Activated T-cell treated with anti-CD3 and anti-CD28 coated beads, Interleukin-2, amount 50 U/mL, for 72 hours (primary cell): ENCODE measurements around the gene PCNT. TPM values are rescaled to one million over a fixed set of nuclear protein-coding genes. Genes with fewer than 3 reads are reported as not detected.

Experiments
- ATAC-seq, 2 donors: fragments of 150-1000 bp; cut with Tn5 transposase; replicated peaks in 1 of 2; 2 replicates each; pipeline ENCODE4 v1.10.0; 2021; ENCODE audit warnings: moderate library complexity in 2 of 2, mild to moderate bottlenecking in 1 of 2
- DNase-seq, 2 donors: peaks; one replicate each; pipeline ENCODE4 v3.0.0; 2021 to 2022; ENCODE audit warnings: mixed read lengths in 1 of 2
- H3K27ac Mint-ChIP-seq: one replicate; pipeline ENCODE4 v1.8.0; 2022; ENCODE audit warnings: mild to moderate bottlenecking, moderate library complexity, mixed read lengths
- H3K27me3 Mint-ChIP-seq: one replicate; pipeline ENCODE4 v1.8.0; 2022; ENCODE audit warnings: low read depth, mixed read lengths
- H3K36me3 Mint-ChIP-seq, 2 donors: one replicate each; pipeline ENCODE4 v1.8.0; 2022; ENCODE audit warnings: mixed read lengths in 2 of 2, mild to moderate bottlenecking in 1 of 2; ENCODE audit not compliant: insufficient read depth in 2 of 2
- H3K4me1 Mint-ChIP-seq: one replicate; pipeline ENCODE4 v1.8.0; 2022; ENCODE audit warnings: low read depth, mixed read lengths
- H3K4me3 Mint-ChIP-seq, 2 donors: one replicate each; pipeline ENCODE4 v1.8.0; 2022; ENCODE audit warnings: mild to moderate bottlenecking in 2 of 2, mixed read lengths in 2 of 2, moderate library complexity in 2 of 2
- H3K9me3 Mint-ChIP-seq, 2 donors: one replicate each; pipeline ENCODE4 v1.8.0; 2022; ENCODE audit warnings: mixed read lengths in 2 of 2
- total RNA-seq, 2 donors: library from RNA; stranded (reverse); gene quantifications; one replicate each; pipeline ENCODE4 v1.2.3, GENCODE V29; 2022

PCNT gene
- total RNA-seq: 10 to 100 TPM; 69.6 to 83.5 TPM

DNA sequence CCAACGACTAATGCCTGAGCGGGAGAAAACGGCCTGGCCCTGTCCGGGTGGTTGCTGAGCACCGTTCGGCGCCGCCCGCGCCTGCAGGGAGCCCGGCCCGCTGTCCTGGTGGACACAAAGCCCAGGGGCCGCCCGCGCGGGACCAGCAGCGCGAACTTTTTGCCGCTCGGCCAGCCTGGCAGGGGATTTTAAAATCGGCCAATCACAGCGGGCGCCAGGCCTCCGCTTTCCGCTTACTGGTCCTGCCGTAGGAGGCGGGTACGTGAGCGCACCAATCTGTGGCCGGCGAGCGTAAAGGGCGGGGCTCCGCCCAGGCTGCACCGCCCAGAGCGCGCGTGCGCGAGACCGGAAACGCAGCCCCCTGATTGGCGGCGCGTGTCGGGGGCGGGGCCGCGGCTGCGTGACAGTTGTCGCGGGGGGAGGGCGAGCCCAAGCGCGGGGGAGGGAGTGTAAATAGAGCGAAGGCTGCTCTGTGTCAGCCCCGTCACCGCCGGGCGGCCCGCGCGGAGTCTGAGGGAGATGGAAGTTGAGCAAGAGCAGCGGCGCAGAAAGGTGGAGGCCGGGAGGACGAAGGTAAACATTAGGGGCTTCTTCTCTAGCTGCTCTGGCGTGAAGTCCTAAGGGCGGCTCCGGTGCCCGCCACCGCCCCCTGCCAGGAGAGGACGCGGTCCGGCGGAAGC, at the start of gene PCNT, which contains the start of gene C21orf58:
Gene PCNT (plus strand): TSS at position 447 of the 680 bp plus-strand sequence. CDS start 73 bp downstream, at position 520.
Gene C21orf58 (minus strand): TSS at position 161 of the 680 bp plus-strand sequence. CDS start 1,132 bp downstream, outside the sequence.
- Mint-ChIP-seq H3K27ac (peak within 1 kb of the TSS; percentile 92), H3K4me1 (peaks cover 40% of the 10 kb centered on the region), H3K4me3 (peak within 1 kb of the TSS; percentile 89 to 98), H3K27me3 (no peaks in the 10 kb centered on the region), H3K9me3 (no peaks in the 10 kb centered on the region), H3K36me3 (peaks cover 9 to 36% of the 10 kb centered on the region in 2 donors)
- DNase-seq (peak; percentile 98 to 99), ATAC-seq (peak; percentile 85)

- H3K4me3 Mint-ChIP-seq: no peak overlapping the region
- no peak overlapping the region for H3K27ac Mint-ChIP-seq
- peaks cover 13 to 40% of the 10 kb centered on the region in 2 donors for H3K36me3 Mint-ChIP-seq
- no peaks in the 10 kb centered on the region for H3K9me3 Mint-ChIP-seq
- peaks cover 5% of the 10 kb centered on the region for H3K4me1 Mint-ChIP-seq
- ATAC-seq (no peak), DNase-seq (no peak)
- H3K27me3 Mint-ChIP-seq: no peaks in the 10 kb centered on the region
Observed at GRCh38 chr21:46274797-46275390, 49.1 kb upstream of the PCNT start.

DNA sequence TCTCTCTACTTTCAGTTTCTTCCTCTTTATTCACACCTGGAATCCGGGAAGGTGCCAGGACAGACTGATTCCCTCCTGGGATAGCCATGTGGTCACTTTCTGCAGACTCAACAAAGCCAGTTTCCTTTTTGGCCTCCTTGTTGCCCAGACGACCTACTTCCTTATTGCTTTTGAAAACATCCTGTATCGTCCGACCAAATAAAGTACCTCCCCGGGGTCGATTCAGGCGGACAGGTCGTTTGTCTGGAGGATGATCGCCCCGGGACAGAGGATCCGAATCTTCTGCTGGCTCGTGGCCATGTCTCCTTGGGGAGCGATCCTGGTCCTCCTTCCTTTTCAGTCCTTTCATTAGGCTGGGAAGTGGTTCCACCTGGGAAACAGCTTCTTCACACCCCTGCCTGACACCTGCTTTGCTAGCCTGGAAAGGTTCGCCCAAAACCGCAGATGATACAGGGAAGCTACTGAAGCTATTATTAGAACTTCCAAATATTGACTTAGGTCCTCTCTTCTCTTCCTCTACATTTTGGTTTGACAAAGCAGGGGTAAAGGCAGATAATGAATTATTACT, 39.8 kb upstream of the PCNT start:
- Mint-ChIP-seq H3K9me3 (no peaks in the 10 kb centered on the region), H3K27me3 (no peaks in the 10 kb centered on the region), H3K27ac (peak overlapping the region; percentile 75), H3K4me1 (peaks cover 53% of the 10 kb centered on the region), H3K4me3 (peak overlapping the region; percentile 96 to 97), H3K36me3 (peaks cover 4 to 22% of the 10 kb centered on the region in 2 donors)
- ATAC-seq: no peak
- DNase-seq: no peak

DNA sequence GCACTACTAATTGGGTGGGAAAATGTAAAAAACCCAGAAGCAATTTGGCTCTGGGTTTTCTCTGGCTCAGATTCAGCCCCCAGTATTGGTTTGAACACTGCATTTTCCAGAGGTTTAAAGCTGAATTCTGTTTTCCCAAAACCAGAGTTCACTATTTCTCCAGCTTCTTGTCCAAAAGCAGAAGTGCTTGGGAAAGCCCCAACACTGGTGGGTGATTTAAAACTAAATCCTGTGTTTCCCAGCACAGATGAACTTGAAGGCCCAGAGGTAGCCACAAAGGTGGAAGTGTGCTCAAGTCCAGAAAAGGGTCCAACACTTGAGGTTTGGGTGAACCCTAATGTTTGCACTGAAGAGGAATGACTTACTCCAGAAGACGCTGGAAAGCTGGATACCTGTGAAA, 39.2 kb upstream of the PCNT start:
- H3K36me3 Mint-ChIP-seq: peaks cover 4 to 18% of the 10 kb centered on the region in 2 donors
- H3K27me3 Mint-ChIP-seq: no peaks in the 10 kb centered on the region
- DNase-seq (no peak), ATAC-seq (no peak)
- peak overlapping the region; percentile 96 to 97 for H3K4me3 Mint-ChIP-seq
- peak overlapping the region; percentile 89 for H3K27ac Mint-ChIP-seq
- H3K9me3 Mint-ChIP-seq: no peaks in the 10 kb centered on the region
- H3K4me1 Mint-ChIP-seq: peaks cover 49% of the 10 kb centered on the region

GRCh38 chr21:46285206-46285661, 38.7 kb upstream of the PCNT start, which contains the start of gene MCM3AP:
Gene MCM3AP (minus strand): TSS chr21:46285611. CDS start chr21:46285286, 325 bp downstream.
- Mint-ChIP-seq H3K4me1 (peaks cover 49% of the 10 kb centered on the region), H3K9me3 (no peaks in the 10 kb centered on the region), H3K4me3 (peak within 1 kb of the TSS; percentile 96 to 97), H3K27ac (peak within 1 kb of the TSS; percentile 95), H3K27me3 (no peaks in the 10 kb centered on the region), H3K36me3 (peaks cover 4 to 15% of the 10 kb centered on the region in 2 donors)
- ATAC-seq: no peak
- DNase-seq: no peak

DNA sequence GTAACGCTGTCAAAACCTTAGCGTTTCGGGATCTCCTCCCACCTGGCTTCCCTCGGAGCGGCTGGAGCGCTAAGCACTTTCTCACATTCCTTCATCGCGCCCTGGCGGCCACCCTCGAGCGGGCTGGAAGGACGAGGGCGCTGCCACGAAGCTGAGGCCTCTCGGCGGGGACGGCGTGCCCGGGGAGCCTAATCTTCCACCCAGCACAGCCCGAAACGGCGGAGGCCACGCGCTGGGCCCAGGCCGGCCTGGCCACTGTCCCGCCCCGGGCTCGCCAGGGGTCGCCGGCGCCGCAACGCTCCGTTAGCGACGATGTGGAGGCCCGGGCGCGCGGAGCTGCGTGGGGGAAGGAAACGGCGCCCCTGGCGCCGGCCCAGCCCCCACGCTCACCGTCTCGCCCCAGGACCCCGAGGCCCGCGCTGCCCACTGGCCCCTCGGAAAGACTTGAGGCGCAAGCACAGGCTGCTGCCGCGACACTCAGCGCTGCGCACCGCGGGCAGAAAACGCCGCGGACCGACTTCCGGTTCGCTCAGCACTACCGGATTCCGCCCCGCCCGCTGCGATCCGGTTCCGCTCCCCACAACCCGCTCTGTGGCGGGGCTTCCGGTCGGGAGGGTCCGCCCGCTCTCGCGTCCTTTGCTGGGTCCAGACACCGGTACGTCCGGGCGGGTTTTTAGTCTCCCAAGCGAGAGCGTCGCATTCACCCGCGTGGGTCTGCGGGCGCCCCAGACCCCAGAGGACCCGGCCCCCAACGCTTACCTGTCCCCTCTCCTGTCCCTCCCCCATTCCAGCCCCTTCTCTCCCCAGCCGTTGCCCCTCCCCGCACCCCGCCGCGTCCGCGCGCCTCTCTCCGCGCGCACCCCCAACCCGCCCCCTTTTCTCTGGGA, 38.0 kb upstream of the PCNT start, which contains the start of gene YBEY:
Gene YBEY (plus strand): TSS at position 582 of the 887 bp plus-strand sequence. CDS start 572 bp downstream, outside the sequence.
- Mint-ChIP-seq H3K27me3 (no peaks in the 10 kb centered on the region), H3K4me1 (peaks cover 44% of the 10 kb centered on the region), H3K36me3 (peaks cover 4 to 12% of the 10 kb centered on the region in 2 donors), H3K9me3 (no peaks in the 10 kb centered on the region), H3K27ac (peak within 1 kb of the TSS; percentile 95), H3K4me3 (peak within 1 kb of the TSS; percentile 96 to 97)
- DNase-seq (peak; percentile 93), ATAC-seq (peak; percentile 95)

DNA sequence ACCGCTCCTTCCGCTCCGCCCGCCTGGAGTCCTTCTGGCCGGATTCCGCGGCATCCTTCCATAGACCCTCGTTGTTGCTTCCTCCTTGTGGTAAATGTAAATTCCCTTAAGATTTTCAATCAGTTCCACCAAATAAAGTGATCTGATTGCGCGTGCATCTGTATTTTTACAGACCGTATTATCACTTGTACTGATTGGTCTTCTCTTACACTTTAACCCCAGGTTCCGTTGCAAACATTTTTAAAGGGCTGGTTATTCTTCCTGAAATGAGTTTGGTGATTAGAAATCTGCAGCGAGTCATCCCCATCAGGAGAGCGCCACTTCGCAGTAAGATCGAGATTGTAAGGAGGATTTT, 37.3 kb upstream of the PCNT start:
- Mint-ChIP-seq H3K27ac (peak overlapping the region; percentile 95), H3K9me3 (no peaks in the 10 kb centered on the region), H3K27me3 (no peaks in the 10 kb centered on the region), H3K4me1 (peaks cover 43% of the 10 kb centered on the region), H3K4me3 (peak overlapping the region; percentile 96 to 97), H3K36me3 (peaks cover 4 to 15% of the 10 kb centered on the region in 2 donors)
- DNase-seq (no peak), ATAC-seq (peak; percentile 4 to 14)

DNA sequence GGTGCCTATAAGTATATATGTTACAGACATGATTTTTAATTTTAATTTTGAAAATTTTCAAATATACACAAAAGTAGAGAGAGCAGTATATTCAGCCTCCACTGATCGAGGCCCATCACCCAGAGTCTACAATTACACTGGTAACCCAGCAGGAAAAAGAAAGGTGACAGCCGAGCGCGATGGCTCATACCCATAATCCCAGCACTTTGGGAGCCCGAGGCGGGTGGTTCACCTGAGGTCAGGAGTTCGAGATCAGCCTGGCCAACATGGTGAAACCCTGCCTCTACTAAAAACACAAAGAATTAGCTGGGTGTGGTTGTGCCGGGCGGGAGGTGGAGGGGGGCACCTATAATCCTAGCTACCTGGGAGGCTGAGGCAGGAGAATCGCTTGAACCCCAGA, 36.4 kb upstream of the PCNT start:
- Mint-ChIP-seq H3K27me3 (no peaks in the 10 kb centered on the region), H3K4me3 (peak overlapping the region in 1 of 2 donors; percentile 96), H3K9me3 (no peaks in the 10 kb centered on the region), H3K27ac (no peak overlapping the region), H3K4me1 (peaks cover 43% of the 10 kb centered on the region), H3K36me3 (peaks cover 4 to 17% of the 10 kb centered on the region in 2 donors)
- ATAC-seq (no peak), DNase-seq (no peak)

DNA sequence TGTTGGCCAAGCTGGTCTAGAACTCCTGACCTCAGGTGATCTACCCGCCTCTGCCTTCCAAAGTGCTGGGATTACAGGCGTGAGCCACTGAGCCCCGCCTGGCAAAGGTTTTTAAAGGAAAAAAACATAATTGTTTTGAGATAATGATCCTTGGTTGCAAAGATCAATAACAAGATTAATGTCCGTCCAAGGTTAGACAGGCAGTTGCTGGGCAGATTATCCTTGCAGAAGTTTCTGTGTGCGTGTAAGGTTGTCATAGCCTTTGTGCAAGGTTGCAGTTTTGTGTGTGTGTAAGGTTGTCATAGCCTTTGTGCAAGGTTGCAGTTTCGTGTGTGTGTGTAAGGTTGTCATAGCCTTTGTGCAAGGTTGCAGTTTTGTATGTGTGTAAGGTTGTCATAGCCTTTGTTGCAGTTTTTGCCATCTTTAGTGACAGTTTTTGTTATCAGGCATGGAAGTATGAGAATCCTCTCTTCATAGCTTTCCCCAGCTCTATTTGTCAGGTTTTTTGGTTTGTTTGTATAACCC, 34.2 kb upstream of the PCNT start:
- Mint-ChIP-seq H3K4me3 (no peak overlapping the region), H3K9me3 (no peaks in the 10 kb centered on the region), H3K4me1 (peaks cover 26% of the 10 kb centered on the region), H3K36me3 (peaks cover 3 to 12% of the 10 kb centered on the region in 2 donors), H3K27ac (no peak overlapping the region), H3K27me3 (no peaks in the 10 kb centered on the region)
- no peak for DNase-seq
- no peak for ATAC-seq

GRCh38 chr21:46291561-46291960, 32.4 kb upstream of the PCNT start:
- Mint-ChIP-seq H3K36me3 (peaks cover 3 to 10% of the 10 kb centered on the region in 2 donors), H3K27ac (no peak overlapping the region), H3K4me1 (peaks cover 24% of the 10 kb centered on the region), H3K9me3 (no peaks in the 10 kb centered on the region), H3K27me3 (no peaks in the 10 kb centered on the region), H3K4me3 (no peak overlapping the region)
- DNase-seq (no peak), ATAC-seq (no peak)

- Mint-ChIP-seq H3K4me1 (peaks cover 11% of the 10 kb centered on the region), H3K27ac (no peak overlapping the region), H3K4me3 (no peak overlapping the region), H3K36me3 (peaks cover 5 to 15% of the 10 kb centered on the region in 2 donors), H3K27me3 (peaks cover 5% of the 10 kb centered on the region), H3K9me3 (no peaks in the 10 kb centered on the region)
- DNase-seq: no peak
- peak in 1 of 2 donors; percentile 43 for ATAC-seq
Observed at GRCh38 chr21:46294647-46295176, 29.2 kb upstream of the PCNT start.

- Mint-ChIP-seq H3K27me3 (peaks cover 5% of the 10 kb centered on the region), H3K27ac (no peak overlapping the region), H3K4me1 (peaks cover 11% of the 10 kb centered on the region), H3K36me3 (peaks cover 5 to 17% of the 10 kb centered on the region in 2 donors), H3K4me3 (peak overlapping the region in 1 of 2 donors; percentile 48), H3K9me3 (no peaks in the 10 kb centered on the region)
- DNase-seq (peak in 1 of 2 donors; percentile 10), ATAC-seq (peak; percentile 17 to 34)
Observed at GRCh38 chr21:46295177-46295770, 28.7 kb upstream of the PCNT start.
